Hypothalamus (tissue), 51 donors: ENCODE data around the gene ARPIN.

Experiments
- DNase-seq, 51 donors: peaks; one replicate each; lab custom pipeline; 2025; lab: John Stamatoyannopoulos, UW

The ARPIN gene

DNA sequence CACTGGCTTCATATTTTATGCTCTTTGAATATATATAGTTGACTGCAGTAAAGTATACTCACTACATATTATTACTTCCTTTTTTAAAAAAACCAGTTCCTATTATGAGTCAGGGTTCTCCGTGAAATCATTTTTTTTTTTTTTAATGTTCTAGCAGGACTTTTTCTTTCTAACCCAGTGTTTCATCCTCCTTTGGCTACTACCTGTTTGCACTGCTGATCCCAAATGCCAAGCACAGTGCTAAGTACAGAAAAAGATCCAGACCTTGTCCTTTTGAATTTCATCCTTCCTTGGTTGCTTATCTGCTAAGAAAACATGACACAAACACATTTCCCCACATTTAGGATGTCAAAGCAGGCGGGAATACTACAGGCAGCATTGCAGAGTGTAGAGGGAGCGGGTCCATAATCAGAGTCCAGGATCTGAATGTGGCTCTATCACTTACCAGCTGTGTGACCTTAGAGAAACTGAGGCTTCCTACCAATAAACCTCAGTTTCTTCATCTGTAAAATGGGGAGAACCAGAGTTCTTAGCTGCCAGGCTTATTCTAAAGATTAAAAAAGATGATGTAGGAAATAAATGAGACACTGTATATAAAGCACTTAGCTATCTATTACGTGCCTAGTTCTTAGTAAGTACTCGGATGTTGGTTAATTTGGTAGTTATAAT lies 60.9 kb downstream of the ARPIN start:
- DNase-seq: no peak

DNA sequence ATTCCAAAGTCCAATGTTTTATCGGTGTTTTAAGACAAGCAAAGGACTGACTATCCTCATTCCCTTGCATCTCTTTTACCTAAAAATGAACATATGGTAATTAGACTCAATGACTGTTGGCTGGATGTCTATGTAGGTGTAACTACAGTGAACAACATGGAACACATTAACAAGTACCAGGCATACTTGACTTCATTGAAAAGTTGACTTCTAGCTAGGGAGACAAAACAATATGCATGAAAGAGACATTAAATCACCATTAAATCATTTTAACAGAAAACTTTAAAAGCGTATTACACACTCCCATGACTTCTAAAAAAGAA lies 63.8 kb downstream of the ARPIN start:
- DNase-seq: no peak

DNA sequence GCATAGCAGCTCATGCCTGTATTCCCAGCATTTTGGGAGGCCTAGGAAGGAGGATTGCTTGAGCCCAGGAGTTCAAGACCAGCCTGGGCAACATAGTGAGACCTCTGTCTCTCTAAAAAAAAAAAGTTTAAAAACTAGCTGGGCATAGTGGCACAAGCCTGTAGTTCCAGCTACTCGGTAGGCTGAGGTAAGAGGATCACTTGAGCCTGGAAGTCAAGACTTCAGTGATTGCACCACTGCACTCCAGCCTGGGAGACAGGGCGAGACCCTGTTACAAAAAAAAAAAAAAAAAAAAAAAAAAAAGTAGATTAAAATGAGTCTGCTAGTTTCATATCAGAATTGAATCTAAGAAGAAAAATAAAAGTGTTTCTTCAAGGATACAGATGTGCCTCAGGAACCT lies 65.7 kb downstream of the ARPIN start:
- DNase-seq: no peak

DNA sequence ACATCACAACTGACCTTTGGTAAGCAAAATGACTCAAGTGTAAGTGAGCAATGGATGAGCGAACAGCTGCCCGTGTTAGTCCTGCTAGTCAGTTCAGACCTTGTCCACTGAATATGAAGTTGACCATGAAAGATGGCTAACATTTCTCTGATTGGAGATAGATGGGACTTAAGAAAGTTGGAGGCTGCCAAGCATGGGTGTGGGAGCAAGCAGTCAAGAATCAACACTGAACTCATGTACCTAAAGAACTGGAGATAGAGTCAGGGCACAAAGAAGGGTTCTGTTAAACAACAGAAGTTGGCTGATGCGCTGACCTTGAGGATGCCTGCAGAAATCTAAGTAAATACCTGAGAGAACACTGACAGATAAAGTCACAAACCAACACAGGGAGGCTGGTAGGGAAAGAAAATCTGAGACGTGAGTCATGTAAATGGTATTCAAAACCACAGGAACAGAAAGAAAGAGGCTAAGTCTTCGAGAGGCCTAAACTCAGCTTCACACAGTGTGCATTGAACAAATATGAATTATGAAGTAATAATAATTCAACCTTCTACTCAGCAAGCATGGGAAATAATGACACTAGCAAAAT lies 67.4 kb downstream of the ARPIN start:
- no peak for DNase-seq
